Measurements from ENCODE around the gene PIP5K1B.

Gene PIP5K1B

GRCh38 chr9:68711932-68712331 is 6.9 kb downstream of the PIP5K1B start:
- no peaks in the 10 kb centered on the region for H3K36me3 ChIP-seq (ENCODE audit: insufficient read depth, low read length)
- peaks cover 41% of the 10 kb centered on the region for H3K4me1 ChIP-seq (ENCODE audit: insufficient read depth, low read length, poor library complexity, severe bottlenecking)
- no peaks in the 10 kb centered on the region for H3K9me3 ChIP-seq (ENCODE audit: insufficient read depth, low read depth, low read length)
- no peak overlapping the region for H2AFZ ChIP-seq (ENCODE audit: low read length)
- H3K9me2 ChIP-seq (replicated peaks; ENCODE audit: low read depth, low read length) = no peaks in the 10 kb centered on the region
- no peaks in the 10 kb centered on the region for H4K20me1 ChIP-seq (ENCODE audit: insufficient read depth, low read length, poor library complexity, severe bottlenecking)
- H3K4me3 ChIP-seq (ENCODE audit: low read length, poor library complexity, severe bottlenecking) = no peak overlapping the region
- peaks cover 10% of the 10 kb centered on the region; the same call in 1 of the 2 replicates for H3K79me2 ChIP-seq (ENCODE audit: insufficient read depth, low read length)
- H3K27me3 ChIP-seq (ENCODE audit: insufficient read depth, low read length, poor library complexity, severe bottlenecking) = no peaks in the 10 kb centered on the region
- H3K9ac ChIP-seq (ENCODE audit: low read depth, low read length, poor library complexity, severe bottlenecking) = no peak overlapping the region
- no peak for TF ChIP-seq EZH2phosphoT487 (IDR thresholded peaks at IDR 0.05; ENCODE audit: borderline replicate concordance)
- TF ChIP-seq CTCF (conservative IDR thresholded peaks at IDR 0.05; ENCODE audit: low read length) = no peak
- no peaks in the 10 kb centered on the region for H3F3A ChIP-seq (ENCODE audit: low read depth)
- H3K4me2 ChIP-seq (ENCODE audit: low read depth, low read length, poor library complexity, severe bottlenecking) = no peak overlapping the region

DNA sequence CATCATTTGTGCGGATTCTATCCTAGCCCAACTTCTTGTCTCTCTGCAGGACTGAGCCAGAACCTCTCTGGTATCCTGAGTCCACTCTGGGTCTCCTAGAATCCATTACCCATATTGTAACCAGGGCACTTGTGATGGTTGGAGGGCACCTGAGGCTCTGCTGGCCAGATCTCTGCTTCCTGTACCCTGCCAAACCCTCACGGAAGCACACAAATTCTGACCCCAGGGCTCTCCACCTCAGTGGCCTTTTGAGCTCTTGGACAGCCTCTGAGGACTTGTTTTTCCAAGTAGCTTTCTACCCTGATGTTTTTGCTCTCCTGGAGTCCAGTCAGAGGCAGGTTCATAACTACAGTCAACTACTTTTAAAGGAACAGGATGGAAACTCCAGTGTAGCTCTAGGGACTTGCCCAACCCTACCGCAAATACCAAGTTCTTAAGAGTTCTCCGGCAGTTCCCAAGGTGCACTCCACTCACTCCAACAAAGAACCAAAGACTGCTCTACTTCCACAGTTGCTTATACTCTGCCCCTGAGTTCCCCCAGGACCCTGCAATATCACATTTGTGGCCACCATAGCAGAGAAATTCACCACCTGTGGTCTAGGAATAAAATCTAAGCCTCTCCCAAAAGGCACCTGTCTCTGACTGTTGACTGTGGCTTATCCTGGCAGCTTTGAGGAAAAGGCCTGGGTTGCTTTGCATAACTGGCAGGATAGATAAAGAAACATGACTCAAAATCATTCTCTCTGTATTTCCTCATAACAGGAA is 9.6 kb downstream of the PIP5K1B start:
- Histone ChIP-seq H3K4me2 (ENCODE audit: low read depth, low read length, poor library complexity, severe bottlenecking) (no peak overlapping the region), H3K79me2 (ENCODE audit: insufficient read depth, low read length) (no peaks in the 10 kb centered on the region), H4K20me1 (ENCODE audit: insufficient read depth, low read length, poor library complexity, severe bottlenecking) (no peaks in the 10 kb centered on the region), H3K9ac (ENCODE audit: low read depth, low read length, poor library complexity, severe bottlenecking) (no peak overlapping the region), H3K36me3 (ENCODE audit: insufficient read depth, low read length) (no peaks in the 10 kb centered on the region), H3K9me2 (replicated peaks; ENCODE audit: low read depth, low read length) (no peaks in the 10 kb centered on the region), H3K4me3 (ENCODE audit: low read length, poor library complexity, severe bottlenecking) (no peak overlapping the region), H3K27me3 (ENCODE audit: insufficient read depth, low read length, poor library complexity, severe bottlenecking) (no peaks in the 10 kb centered on the region), H2AFZ (ENCODE audit: low read length) (no peak overlapping the region), H3F3A (ENCODE audit: low read depth) (0 out of 2 replicates have a peak, but pooled peaks cover 2% of the 10 kb centered on the region), H3K4me1 (ENCODE audit: insufficient read depth, low read length, poor library complexity, severe bottlenecking) (peaks cover 22% of the 10 kb centered on the region), H3K9me3 (ENCODE audit: insufficient read depth, low read depth, low read length) (no peaks in the 10 kb centered on the region)
- no peak for TF ChIP-seq EZH2phosphoT487 (IDR thresholded peaks at IDR 0.05; ENCODE audit: borderline replicate concordance)
- no peak for TF ChIP-seq CTCF (conservative IDR thresholded peaks at IDR 0.05; ENCODE audit: low read length)

GRCh38 chr9:68715181-68715456 is 10.1 kb downstream of the PIP5K1B start:
- H3K9ac ChIP-seq (ENCODE audit: low read depth, low read length, poor library complexity, severe bottlenecking) = no peak overlapping the region
- H3K27me3 ChIP-seq (ENCODE audit: insufficient read depth, low read length, poor library complexity, severe bottlenecking) = no peaks in the 10 kb centered on the region
- no peaks in the 10 kb centered on the region for H3K9me2 ChIP-seq (replicated peaks; ENCODE audit: low read depth, low read length)
- H3F3A ChIP-seq (ENCODE audit: low read depth) = 0 out of 2 replicates have a peak, but pooled peaks cover 2% of the 10 kb centered on the region
- no peaks in the 10 kb centered on the region for H3K79me2 ChIP-seq (ENCODE audit: insufficient read depth, low read length)
- TF ChIP-seq CTCF (conservative IDR thresholded peaks at IDR 0.05; ENCODE audit: low read length) (no peak), EZH2phosphoT487 (IDR thresholded peaks at IDR 0.05; ENCODE audit: borderline replicate concordance) (no peak)
- H4K20me1 ChIP-seq (ENCODE audit: insufficient read depth, low read length, poor library complexity, severe bottlenecking) = no peaks in the 10 kb centered on the region
- H2AFZ ChIP-seq (ENCODE audit: low read length) = no peak overlapping the region
- H3K4me2 ChIP-seq (ENCODE audit: low read depth, low read length, poor library complexity, severe bottlenecking) = no peak overlapping the region
- no peaks in the 10 kb centered on the region for H3K36me3 ChIP-seq (ENCODE audit: insufficient read depth, low read length)
- peaks cover 17% of the 10 kb centered on the region for H3K4me1 ChIP-seq (ENCODE audit: insufficient read depth, low read length, poor library complexity, severe bottlenecking)
- H3K9me3 ChIP-seq (ENCODE audit: insufficient read depth, low read depth, low read length) = no peaks in the 10 kb centered on the region
- no peak overlapping the region for H3K4me3 ChIP-seq (ENCODE audit: low read length, poor library complexity, severe bottlenecking)

Data from Loucy (cell line).